GM19351 (cell line): Measurements from ENCODE around the gene COX10.

Experiments used
- ATAC-seq: cut with Tn5 transposase; IDR thresholded peaks from one replicate; pipeline ENCODE4 v1.9.1; 2021; ENCODE audit warnings: mild to moderate bottlenecking, moderate library complexity; ENCODE audit not compliant: unreplicated experiment

The COX10 gene

DNA sequence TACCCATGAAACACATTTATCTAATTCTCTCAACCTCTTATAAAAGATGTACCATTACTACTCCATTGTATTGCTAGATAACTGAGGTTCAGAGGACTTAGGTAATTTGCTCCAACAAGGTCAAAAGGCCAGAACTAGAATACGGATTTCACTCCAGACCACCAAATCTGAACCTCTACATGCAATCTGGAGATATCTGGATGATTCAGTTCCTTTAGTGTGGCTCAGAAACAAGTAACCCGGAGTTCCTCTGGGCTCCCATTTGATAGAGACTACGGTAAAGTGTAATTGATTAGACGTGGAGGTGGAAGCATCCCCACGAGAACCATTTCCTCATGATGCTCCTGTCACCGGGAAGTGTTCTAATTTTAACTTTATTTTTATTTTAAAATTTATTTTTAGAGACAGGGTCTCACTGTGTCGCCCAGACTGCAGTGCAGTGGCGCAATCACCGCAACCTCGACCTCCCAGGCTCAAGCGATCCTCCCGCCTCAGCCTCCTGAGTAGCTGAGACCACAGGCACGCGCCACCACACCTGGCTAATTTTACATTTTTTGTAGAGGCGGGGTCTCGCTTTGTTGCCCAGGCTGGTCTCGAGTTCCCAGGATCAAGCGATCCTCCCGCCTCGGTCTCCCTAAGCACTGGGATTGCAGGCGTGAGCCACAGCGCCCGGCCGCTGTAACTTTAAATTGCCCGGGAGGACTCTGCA, 608 bp upstream of the COX10 start:
- ATAC-seq = peak; percentile 16

DNA sequence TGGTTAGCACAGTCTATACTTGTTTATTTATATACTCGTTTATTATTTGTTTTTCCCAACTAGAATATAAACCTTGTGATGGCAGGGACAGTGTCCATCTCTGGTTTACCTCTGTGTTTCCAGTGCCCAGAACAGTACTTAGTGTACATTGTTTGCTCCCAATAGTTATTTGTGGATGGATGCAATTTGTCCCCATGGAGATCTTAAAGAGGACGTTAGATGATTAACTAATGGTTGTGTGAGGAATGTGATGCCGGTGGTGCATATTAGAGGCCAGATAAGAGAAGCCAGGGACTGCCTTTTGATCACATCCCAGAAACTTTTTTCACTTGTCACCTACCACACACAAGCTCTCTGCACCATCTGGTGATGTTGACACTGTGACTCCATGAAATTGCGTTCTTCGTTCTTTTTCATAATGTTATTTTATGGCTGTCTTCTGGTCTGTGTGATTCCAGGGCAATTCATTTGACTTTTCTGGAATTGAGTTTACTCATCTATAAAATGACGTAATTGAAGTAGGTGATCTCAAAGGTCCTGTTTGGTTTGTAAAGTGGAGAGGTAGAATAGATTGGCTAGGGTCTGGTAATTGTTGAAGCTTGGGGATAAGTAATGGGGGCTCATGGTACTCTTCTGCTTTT, 1.2 kb downstream of the COX10 start:
- ATAC-seq = no peak

- ATAC-seq = no peak
These were observed 3.6 kb downstream of the COX10 start for GRCh38 chr17:14072881-14073280.

DNA sequence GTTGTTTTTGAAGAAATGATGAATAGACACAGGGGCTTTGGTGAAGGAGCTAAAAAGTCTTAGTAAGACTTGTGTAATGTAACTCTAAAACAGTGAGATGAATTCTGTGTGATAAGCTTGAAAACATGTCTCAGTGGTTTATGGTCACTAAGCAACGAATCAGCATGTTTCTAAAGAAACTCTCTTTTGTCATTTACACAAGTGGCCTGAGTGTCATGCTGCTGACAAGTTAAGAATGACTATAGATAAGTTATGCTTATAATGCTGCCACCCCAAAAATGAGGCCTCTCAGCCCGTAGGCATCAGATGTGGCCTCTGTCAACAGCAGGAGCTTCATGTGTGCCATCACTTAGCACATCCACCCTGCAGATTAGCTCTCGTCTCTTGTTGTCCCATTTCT, 8.7 kb downstream of the COX10 start:
- ATAC-seq = no peak

DNA sequence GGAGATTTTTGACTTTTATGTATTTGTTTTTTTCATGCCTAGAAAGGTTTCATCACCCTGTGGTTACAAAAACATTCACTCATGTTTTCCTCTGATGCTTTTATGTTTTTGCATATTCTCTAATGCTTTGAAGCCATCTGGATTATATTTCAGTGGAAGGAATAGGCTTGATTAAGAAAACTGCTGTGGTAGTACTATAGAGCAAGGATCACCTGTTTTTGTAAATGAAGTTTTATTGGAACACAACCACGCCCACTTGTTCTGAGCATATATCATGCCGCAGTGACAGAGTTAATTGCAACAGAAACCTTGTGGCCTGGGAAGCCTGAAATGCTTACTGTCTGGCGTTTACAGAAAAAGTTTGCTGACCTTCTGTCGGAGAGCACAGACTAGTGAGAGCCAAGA, 11.5 kb downstream of the COX10 start:
- no peak for ATAC-seq

- no peak for ATAC-seq
These were observed 13.5 kb downstream of the COX10 start for GRCh38 chr17:14082848-14083247.

GRCh38 chr17:14084955-14085354, 15.7 kb downstream of the COX10 start:
- ATAC-seq = no peak

GRCh38 chr17:14086189-14086588, 16.9 kb downstream of the COX10 start:
- no peak for ATAC-seq

DNA sequence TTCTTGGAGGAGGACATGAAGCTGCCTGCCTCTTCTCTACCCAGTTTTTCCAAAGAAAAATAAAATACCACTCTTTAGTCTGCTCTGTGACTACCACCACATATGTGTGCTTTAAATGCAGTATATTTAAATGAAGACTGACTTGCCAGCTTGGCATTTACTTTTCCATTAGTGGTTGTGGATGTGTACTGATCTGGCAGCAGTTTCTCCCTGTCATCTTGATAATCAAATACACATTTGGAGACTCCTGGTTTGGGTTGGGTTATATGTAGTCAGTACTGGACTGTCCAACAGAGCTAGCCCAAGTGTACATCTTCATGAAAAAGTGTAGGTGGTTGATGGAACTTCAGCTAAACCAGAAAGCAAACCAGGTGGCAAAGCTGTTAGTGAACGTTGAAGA, 19.9 kb downstream of the COX10 start:
- no peak for ATAC-seq

- ATAC-seq = no peak
These were observed 22.1 kb downstream of the COX10 start for GRCh38 chr17:14091367-14091766.

DNA sequence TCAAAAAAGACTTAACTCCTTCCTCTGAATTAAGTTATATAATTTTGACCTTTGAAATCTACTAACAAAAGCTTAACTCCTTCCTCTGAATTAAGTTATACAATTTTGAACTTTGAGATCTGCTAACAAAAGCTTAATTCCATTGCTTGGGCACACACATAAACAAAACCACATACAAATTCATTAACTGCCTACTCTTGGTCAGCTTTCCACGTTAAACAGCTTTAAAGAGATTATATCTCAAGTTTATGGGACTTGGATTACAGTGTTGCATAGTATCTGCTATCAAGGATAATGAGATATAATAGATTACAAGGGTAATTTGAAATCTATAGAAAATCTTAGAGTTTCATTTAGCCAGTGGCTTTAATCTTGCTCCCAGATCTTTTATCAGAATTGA, 23.5 kb downstream of the COX10 start:
- no peak for ATAC-seq

- no peak for ATAC-seq
These were observed 25.6 kb downstream of the COX10 start for GRCh38 chr17:14094676-14095601.

DNA sequence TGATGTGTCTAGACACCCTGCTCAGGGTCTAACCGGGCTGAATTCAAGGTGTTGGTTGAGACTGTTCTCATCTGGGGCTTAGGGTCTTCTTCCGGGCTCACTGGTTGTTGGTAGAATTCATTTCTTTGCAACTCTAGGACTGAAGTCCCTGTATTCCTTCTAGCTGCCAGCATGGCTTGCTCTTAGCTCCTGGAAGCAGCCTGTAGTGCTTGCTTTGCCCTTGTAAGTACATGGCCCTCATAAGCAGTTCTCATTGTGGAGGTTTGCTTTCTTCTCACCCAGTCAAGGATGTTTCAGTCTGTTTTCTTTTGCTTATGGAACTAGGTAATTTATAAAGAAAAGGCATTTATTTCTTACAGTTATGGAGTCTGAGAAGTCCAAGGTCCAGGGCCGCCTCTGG, 26.3 kb downstream of the COX10 start:
- ATAC-seq = no peak

- no peak for ATAC-seq
These were observed 28.9 kb downstream of the COX10 start for GRCh38 chr17:14098246-14098645.

DNA sequence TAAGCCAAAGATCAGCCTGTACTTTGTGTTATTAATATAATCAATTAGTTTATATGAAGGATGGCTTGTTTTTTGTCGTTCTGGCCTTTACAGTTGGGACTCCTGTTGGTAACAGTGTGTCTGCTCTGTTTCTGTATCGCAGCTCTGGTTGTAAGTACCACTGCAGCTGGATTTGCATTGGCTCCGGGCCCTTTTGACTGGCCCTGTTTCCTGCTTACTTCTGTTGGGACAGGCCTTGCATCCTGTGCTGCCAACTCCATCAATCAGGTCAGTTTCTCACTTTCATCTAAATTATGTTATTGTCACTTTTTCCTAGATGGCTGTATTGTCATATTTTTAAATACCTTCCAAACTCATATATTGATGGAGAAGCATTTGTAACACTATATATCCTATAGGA, 32.7 kb downstream of the COX10 start:
- no peak for ATAC-seq

DNA sequence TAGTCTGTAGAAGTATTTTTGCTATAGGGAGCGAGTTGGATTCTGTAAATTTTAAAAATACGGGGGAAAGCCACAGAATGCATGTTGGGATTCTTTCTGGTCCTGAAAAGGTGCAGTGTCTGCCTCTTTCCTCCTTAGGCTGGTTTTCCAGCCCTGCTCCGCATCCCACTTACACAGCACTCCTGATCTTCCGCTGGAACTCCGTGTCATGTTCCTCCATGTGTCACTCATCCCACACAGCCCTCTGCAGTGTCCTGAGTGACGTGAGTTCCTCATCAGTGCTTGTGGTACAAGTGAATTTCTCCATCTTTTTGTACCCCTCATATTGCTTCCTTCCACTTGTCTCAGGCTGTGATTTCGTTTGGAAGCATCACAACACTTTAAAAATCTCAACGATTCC, 34.5 kb downstream of the COX10 start:
- ATAC-seq = no peak

DNA sequence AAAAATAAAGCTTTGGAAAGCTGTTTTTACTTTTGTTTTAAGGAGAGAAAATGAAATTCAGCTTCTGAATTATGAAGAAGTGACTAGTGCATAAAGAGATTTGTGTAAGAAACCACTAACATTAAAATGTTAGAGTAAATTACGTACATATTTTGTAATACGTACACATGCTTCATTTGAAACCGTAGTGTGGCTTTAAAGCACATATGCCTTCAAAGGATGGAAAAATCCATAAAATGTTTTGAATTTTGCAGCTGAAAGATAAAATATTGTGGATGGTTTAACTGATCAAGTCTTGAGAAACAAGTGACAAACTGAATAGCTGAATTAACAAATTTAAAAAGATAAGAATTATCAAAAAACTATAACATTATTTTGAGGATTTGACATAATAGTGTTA, 35.4 kb downstream of the COX10 start:
- no peak for ATAC-seq

- no peak for ATAC-seq
These were observed 38.6 kb downstream of the COX10 start for GRCh38 chr17:14107889-14108288.

DNA sequence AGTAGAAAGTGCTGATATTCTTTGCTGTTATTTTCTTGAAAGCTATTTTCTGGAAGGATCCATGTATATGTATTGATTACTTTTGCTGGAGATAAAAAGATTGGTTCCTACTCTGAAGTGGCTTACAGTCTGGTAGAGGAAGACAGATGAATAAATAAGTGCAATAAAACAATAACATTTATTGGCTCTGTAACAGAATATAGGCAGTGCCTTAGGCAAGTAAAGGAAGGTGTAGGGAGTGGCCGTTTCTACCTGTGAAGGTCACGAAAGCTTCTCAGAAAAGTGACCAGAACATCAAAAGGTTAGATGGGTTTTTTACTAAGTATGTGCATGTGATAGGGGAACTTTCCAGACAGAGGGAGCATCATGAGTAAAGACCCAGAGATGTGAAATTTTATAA, 43.1 kb downstream of the COX10 start:
- no peak for ATAC-seq

DNA sequence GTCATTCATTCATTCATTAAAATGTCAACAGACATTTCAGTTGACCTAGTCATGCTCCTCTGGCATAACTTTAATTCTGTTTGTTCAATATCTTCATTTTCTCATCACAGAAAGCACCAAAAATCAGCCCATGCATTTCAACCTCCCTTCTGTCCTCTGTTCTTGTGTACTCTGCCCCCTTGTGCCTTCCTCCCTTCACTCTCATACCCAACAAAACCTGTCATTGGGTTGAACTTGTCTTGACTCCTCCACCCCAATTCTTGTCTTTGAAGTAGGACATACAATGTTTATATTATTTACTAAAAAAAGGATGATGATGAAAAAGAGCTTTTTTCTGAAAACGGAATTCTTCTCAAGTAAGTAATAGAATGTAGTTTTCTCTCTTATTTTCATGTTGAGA, 43.8 kb downstream of the COX10 start:
- ATAC-seq = no peak

GRCh38 chr17:14116263-14117024, 47.1 kb downstream of the COX10 start:
- ATAC-seq = no peak
